PC-9 (cell line): Measurements from ENCODE around the gene SYNE1. TPM values are rescaled to one million over a fixed set of nuclear protein-coding genes. Genes with fewer than 3 reads are reported as not detected.

Experiments used
- BruUV-seq: library from RNA; stranded (reverse); fragments of 400-500 nt; replicated peaks from 2 replicates; lab custom pipeline; 2021; lab: Mats Ljungman, UMichigan
- CTCF ChIA-PET: fragments of 300-600 bp; sonication (Branson Sonifier 250); formaldehyde crosslinking; loops from one replicate; lab custom pipeline; 2022; ENCODE audit warnings: antibody characterized with exemption; lab: Charles Lee
- POLR2A ChIA-PET: fragments of 300-600 bp; sonication (Branson Sonifier 250); formaldehyde crosslinking; loops from one replicate; lab custom pipeline; 2022; ENCODE audit warnings: antibody characterized with exemption; ENCODE audit not compliant: unreplicated experiment; lab: Charles Lee
- DNase-seq, 2 experiments: peaks; one replicate each; pipeline versions ENCODE4 v3.0.0 to v3.0.0-alpha.2; 2015 to 2022; ENCODE audit warnings: mixed read lengths in 1 of 2
- H2AFZ ChIP-seq: fragments of 200-600 bp; sonication (generic); 2 replicates; pipeline ENCODE4 v1.8.1; 2017; ENCODE audit warnings: antibody characterized with exemption
- H3F3A ChIP-seq: fragments of 200-600 bp; sonication (generic); 2 replicates; pipeline ENCODE4 v1.8.1; 2017; ENCODE audit warnings: antibody characterized with exemption, mild to moderate bottlenecking, low read depth; ENCODE audit not compliant: insufficient read depth
- H3K27ac ChIP-seq: fragments of 200-600 bp; sonication (generic); 2 replicates; pipeline ENCODE4 v1.6.1; 2016; ENCODE audit warnings: mixed run types
- H3K27me3 ChIP-seq: fragments of 200-600 bp; sonication (generic); 2 replicates; pipeline ENCODE4 v1.6.1; 2016; ENCODE audit warnings: low read depth, mixed run types; ENCODE audit not compliant: insufficient read depth
- H3K36me3 ChIP-seq: fragments of 200-600 bp; sonication (generic); 2 replicates; pipeline ENCODE4 v1.6.1; 2016; ENCODE audit warnings: low read depth, mixed run types
- H3K4me1 ChIP-seq: fragments of 200-600 bp; sonication (generic); replicated peaks from 2 replicates; pipeline ENCODE4 v1.6.1; 2016; ENCODE audit warnings: mixed run types; ENCODE audit not compliant: insufficient read depth
- H3K4me2 ChIP-seq: fragments of 200-600 bp; sonication (generic); 2 replicates; pipeline ENCODE4 v1.6.1; 2017; ENCODE audit warnings: mixed run types
- H3K4me3 ChIP-seq: fragments of 200-600 bp; sonication (generic); 2 replicates; pipeline ENCODE4 v1.6.1; 2016; ENCODE audit warnings: mixed run types
- H3K79me2 ChIP-seq: fragments of 200-600 bp; sonication (generic); 2 replicates; pipeline ENCODE4 v1.6.1; 2017; ENCODE audit warnings: low read depth, mixed run types
- H3K9me2 ChIP-seq: fragments of 200-600 bp; sonication (generic); 2 replicates; pipeline ENCODE4 v1.8.1; 2017; ENCODE audit warnings: mild to moderate bottlenecking; ENCODE audit not compliant: insufficient read depth
- H3K9me3 ChIP-seq: fragments of 200-600 bp; sonication (generic); 2 replicates; pipeline ENCODE4 v1.8.1; 2016; ENCODE audit warnings: low read depth; ENCODE audit not compliant: insufficient read depth
- H4K20me1 ChIP-seq: fragments of 200-600 bp; sonication (generic); 2 replicates; pipeline ENCODE4 v1.8.1; 2017; ENCODE audit not compliant: insufficient read depth
- CTCF ChIP-seq: fragments of 200-600 bp; sonication (generic); conservative IDR thresholded peaks from 2 replicates; pipeline ENCODE4 v1.6.1; 2017; ENCODE audit warnings: mixed run types, antibody characterized with exemption, mild to moderate bottlenecking, moderate library complexity
- EZH2 ChIP-seq: fragments of 200-600 bp; sonication (generic); IDR thresholded peaks from 2 replicates; pipeline ENCODE4 v1.8.0; 2017; ENCODE audit warnings: antibody characterized with exemption, low read depth
- intact Hi-C: fragments of 100-400 bp; cut with micrococcal nuclease; formaldehyde crosslinking; loops from one replicate; pipeline ENCODE4 v1.10.0; 2022; ENCODE audit not compliant: unreplicated experiment
- total RNA-seq: library from RNA; stranded (reverse); gene quantifications from 2 replicates; pipeline ENCODE4 v1.2.3, GENCODE V29; 2021

The SYNE1 gene
- total RNA-seq, 1 experiment from 2014 or later, result 13.4 TPM

- no peak for TF ChIP-seq CTCF
- no peak for TF ChIP-seq EZH2
- Histone ChIP-seq H3K4me1 (no peaks in the 10 kb centered on the region), H3K27ac (no peak overlapping the region), H3K4me3 (no peak overlapping the region), H3K36me3 (no peaks in the 10 kb centered on the region), H2AFZ (no peak overlapping the region), H3K4me2 (no peak overlapping the region), H3K9me2 (no peaks in the 10 kb centered on the region), H3K27me3 (no peaks in the 10 kb centered on the region), H3K79me2 (no peaks in the 10 kb centered on the region), H3F3A (no peaks in the 10 kb centered on the region), H3K9me3 (no peaks in the 10 kb centered on the region; the same call in none of the 2 replicates), H4K20me1 (no peaks in the 10 kb centered on the region)
- no TSS peak for BruUV-seq
- ChIA-PET CTCF (no interaction called here), POLR2A (no interaction called here)
- intact Hi-C loops, result no loop called here
- no peak for DNase-seq
Measured at GRCh38 chr6:152259234-152259633, 377.9 kb downstream of the SYNE1 start.

- Histone ChIP-seq H4K20me1 (no peaks in the 10 kb centered on the region), H3K9me3 (no peaks in the 10 kb centered on the region; the same call in 1 of the 2 replicates), H3K4me2 (no peak overlapping the region), H3K36me3 (no peaks in the 10 kb centered on the region), H3K4me1 (no peaks in the 10 kb centered on the region), H3F3A (no peaks in the 10 kb centered on the region), H3K4me3 (no peak overlapping the region), H2AFZ (no peak overlapping the region), H3K27me3 (no peaks in the 10 kb centered on the region), H3K9me2 (no peaks in the 10 kb centered on the region), H3K27ac (no peak overlapping the region), H3K79me2 (no peaks in the 10 kb centered on the region)
- no peak for DNase-seq
- no TSS peak for BruUV-seq
- POLR2A ChIA-PET, result interaction anchor here (0.6 kb wide), 2 partner anchors 766 to 997 kb away, joined by 3 to 10 read pairs; no protein-coding TSS in a partner anchor
- TF ChIP-seq CTCF (no peak), EZH2 (no peak)
- CTCF ChIA-PET, result no interaction called here
- intact Hi-C loops, result no loop called here
Measured at GRCh38 chr6:152257581-152257980, 379.6 kb downstream of the SYNE1 start.

GRCh38 chr6:152250127-152250526 is 387.0 kb downstream of the SYNE1 start:
- no peaks in the 10 kb centered on the region for H3K9me2 ChIP-seq
- H3K4me1 ChIP-seq, result no peaks in the 10 kb centered on the region
- TF ChIP-seq CTCF (no peak), EZH2 (no peak)
- no peak overlapping the region for H3K4me3 ChIP-seq
- H3K79me2 ChIP-seq, result no peaks in the 10 kb centered on the region
- no peaks in the 10 kb centered on the region for H4K20me1 ChIP-seq
- no peaks in the 10 kb centered on the region for H3F3A ChIP-seq
- no peaks in the 10 kb centered on the region for H3K36me3 ChIP-seq
- intact Hi-C loops, result no loop called here
- no peak for DNase-seq
- no peaks in the 10 kb centered on the region for H3K9me3 ChIP-seq
- no peak overlapping the region for H3K4me2 ChIP-seq
- ChIA-PET CTCF (no interaction called here), POLR2A (no interaction called here)
- H3K27me3 ChIP-seq, result no peaks in the 10 kb centered on the region
- no TSS peak for BruUV-seq
- no peak overlapping the region for H2AFZ ChIP-seq
- no peak overlapping the region for H3K27ac ChIP-seq
